ENCODE measurements around the gene PYCARD.
"Not testable (repeated sequence)": the region's sequence is repeated elsewhere in the genome, so short reads cannot be mapped to it uniquely, and the experiment has no call there.

Gene PYCARD

DNA sequence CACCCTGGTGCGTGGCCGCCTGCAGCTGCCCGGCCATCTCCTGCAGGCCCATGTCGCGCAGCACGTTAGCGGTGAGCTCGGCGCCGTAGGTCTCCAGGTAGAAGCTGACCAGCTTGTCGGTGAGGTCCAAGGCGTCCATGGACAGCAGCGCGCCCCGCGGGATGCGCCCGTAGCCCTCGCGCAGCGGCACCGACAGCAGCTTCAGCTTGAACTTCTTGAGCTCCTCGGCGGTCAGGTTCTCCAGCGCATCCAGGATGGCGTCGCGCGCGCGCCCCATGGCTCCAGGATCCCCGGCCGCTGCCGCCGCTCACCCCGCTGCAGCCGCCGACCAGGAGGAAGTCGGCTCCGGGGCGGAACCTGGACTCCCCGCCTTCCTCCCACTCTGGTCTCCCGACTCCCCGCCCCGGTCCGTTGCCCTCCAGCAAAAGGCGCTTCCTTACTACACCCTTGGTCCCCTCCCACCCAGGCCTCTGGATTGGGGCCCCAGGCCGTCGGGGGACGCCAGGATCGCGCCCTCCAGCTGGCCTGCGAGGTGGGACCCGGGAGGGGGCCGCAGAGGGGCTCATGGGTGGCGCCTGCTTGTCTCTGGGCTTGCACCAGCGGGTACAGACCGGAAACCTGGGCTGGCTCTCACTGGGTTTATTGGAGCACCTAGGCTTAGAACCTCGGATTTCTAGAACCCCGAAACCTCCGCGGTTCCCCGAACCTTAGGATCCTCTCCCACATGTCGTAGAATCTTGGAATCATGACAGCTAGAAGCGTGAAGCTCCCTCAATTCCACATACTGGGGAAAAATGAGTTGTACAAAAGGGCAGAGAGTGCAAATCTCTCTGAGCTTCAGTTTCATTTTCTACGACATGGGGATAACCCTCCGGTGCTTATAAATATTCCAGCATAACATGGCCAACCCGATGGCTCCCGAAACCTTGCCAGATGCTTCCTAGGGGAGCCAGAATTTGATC, at the start of gene PYCARD:
Gene PYCARD (minus strand): TSS at position 347 of the 962 bp plus-strand sequence. CDS start 70 bp downstream, at position 277.
- no peak for DNase-seq (ENCODE audit: extremely low read depth in 1 of 2, low read depth in 1 of 2)

GRCh38 chr16:31251435-31251834, 48.9 kb upstream of the PYCARD start:
- DNase-seq (ENCODE audit: extremely low read depth in 1 of 2, low read depth in 1 of 2) = no peak

DNA sequence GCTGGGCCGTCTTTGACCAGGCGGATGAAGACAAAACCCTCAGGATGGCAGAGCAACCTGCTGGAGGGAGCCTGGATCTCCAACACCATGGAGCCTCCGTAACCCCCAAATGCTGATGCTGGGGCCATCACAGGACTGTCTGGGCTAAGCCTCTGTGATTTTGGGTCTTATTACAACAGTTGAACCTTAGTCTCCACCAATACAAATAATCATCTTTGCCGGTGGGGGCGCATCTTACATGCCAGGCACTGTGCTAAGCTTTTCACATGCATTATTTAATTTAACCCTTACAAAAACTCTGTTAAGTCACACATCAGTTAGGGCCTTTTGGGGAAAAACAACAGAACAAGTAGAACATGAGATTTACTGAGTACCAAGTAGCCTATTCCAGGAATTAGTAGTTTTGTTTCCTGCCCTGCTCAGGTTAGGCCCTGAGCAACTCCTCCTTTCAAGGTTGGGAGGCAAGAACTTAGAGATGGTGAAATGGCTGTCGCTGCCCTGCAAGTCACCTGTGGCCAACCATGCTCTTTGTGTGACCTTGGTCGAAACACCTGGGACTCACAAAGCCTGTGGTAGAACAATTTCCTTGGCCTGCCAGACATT, 48.3 kb upstream of the PYCARD start:
- DNase-seq (ENCODE audit: extremely low read depth in 1 of 2, low read depth in 1 of 2) = no peak

DNA sequence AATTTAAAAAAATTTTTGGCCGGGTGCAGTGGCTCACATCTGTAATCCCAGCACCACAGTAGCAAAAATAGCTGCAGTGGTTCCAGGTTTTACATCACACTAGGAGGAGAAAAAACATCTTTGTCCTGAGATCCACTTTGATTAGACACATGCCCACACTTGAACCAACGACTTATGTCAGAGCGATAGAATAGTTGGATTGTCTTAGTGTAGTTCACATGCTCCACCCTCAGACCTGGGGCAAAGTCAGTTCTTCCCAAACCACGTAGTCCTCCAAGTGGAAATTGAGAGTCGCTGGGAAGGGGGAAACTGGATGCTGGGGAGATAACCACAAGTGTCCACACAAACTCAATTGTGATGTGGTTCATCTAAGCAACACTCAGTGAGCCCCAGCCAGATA, 45.8 kb upstream of the PYCARD start:
- no peak for DNase-seq (ENCODE audit: extremely low read depth in 1 of 2, low read depth in 1 of 2)

DNA sequence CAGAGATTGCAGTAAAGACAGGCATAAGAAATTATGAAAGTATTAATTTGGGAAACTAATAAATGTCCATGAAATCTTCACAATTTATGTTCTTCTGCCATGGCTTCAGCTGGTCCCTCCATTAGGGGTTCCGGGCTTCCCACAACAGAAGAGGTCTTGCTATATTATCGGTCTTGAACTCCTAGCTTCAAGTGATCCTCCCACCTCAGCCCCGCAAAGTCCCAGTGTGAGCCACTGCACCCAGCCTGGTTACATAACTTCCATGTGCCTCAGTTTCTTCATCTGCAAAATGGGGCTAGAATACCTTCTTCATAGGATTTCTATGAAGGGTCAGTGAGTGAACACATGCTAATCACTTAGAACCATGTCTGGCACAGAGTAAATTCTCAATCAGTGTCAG, 43.7 kb upstream of the PYCARD start:
- no peak for DNase-seq (ENCODE audit: extremely low read depth in 1 of 2, low read depth in 1 of 2)

DNA sequence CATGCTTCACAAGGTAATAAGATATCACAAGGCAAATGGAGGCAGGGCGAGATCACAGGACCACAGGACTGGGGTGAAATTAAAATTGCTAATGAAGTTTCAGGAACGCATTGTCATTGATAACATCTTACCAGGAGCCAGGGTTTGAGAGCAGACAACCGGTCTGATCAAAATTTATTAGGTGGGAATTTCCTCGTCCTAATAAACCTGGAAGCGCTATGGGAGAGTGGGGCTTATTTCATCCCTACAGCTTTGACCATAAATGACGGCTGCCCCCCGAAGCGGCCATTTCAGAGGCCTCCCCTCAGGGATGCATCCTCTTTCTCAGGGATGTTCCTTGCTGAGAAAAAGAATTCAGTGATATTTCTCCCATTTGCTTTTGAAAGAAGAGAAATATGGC, 43.0 kb upstream of the PYCARD start:
- not testable (repeated sequence) for DNase-seq (ENCODE audit: extremely low read depth in 1 of 2, low read depth in 1 of 2)

- no peak for DNase-seq (ENCODE audit: extremely low read depth in 1 of 2, low read depth in 1 of 2)
Observed at GRCh38 chr16:31243734-31244670, 41.4 kb upstream of the PYCARD start.

DNA sequence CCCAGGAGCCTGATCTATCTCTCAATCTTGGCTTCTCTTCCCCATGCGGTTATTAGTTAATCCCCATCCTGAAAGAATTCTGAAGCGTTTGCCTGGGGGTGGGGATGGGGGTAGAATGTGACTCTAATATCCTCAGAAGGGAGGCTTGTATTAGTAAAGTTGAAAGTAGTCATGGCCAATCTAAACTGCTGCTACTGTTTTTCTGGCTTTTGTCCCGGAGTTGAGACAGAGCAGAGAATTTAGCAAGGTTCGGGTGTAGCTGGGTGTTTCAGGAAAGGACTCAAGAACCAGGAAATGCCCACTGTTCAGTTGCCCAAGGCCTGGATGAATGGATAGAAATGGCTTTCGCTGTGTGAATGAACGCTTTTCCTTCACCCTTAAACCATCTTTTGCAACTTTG, 39.6 kb upstream of the PYCARD start:
- DNase-seq (ENCODE audit: extremely low read depth in 1 of 2, low read depth in 1 of 2) = no peak

DNA sequence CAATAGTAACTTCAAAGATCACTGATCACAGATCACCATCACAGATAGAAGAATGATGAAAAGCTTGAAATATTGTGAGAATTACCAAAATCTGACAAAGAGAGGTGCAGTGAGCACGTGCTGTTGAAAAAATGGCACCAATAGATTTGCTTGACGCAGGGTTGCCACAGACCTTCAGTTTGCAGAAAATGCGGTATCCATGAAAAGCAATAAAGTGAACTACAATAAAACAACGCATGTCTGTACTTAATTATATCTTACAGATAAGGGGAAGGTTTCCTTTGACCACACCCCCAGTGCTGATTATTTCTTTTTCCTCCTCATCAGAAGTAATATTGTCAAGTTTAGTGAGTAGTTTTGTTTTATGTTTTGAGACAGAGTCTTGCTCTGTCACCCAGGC, 35.5 kb upstream of the PYCARD start:
- no peak for DNase-seq (ENCODE audit: extremely low read depth in 1 of 2, low read depth in 1 of 2)

DNA sequence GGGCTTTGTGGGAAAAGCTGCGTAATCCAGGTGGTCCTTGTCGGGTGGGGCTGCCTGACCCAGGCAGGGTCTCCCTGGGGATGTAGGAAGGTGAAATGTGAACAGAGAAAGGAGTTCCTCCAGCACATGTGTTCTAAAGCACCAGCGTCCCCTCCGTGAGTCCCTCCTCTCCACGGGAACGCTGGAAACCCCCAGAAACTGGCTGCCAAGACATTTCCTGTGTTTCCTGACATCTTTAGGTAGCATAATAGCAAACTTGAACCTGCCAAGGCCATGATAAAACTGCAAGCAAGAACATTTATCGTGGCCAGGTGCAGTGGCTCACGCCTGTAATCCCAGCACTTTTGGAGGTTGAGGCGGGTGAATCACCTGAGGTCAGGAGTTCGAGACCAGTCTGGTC, 26.9 kb upstream of the PYCARD start:
- DNase-seq (ENCODE audit: extremely low read depth in 1 of 2, low read depth in 1 of 2) = no peak

DNA sequence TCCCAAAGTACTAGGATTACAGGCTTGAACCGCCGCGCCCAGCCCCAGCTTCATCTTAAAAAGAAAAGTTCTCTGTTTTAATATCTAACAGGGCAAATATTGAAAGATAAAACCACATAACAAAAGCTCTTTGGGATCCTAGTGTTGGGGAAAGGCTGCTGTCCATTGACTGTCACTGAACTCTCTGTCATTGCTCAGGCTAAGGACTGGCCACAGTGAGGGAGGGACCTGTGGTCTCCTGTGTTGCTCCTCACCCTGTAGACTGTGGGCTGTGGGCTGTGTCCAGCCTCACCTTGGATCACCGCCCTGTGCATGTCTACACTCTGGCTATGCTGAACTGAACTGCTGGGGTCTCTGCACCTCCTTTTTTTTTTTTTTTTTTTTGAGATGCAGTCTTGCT, 25.6 kb upstream of the PYCARD start:
- DNase-seq (ENCODE audit: extremely low read depth in 1 of 2, low read depth in 1 of 2) = no peak

DNA sequence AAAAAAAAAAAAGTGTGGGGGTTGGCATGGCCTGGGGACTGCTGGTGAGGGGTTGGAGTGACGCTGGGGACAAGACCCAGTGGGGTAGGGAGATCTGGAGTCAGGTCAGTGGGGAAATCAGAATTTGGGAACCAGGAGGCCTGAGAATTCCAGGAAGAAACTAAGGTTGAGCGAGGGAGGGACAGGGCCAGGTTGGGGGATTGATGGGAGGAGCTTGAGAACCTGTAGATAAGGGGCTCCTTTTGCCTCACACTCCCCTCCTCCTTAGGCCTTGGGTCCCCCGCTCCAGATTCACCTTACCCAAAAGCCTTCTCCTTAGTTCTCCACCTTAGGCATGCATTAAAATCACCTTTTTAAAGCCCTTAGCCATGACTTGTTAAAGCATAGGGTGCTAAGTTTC, 22.6 kb upstream of the PYCARD start:
- DNase-seq (ENCODE audit: extremely low read depth in 1 of 2, low read depth in 1 of 2) = no peak

DNA sequence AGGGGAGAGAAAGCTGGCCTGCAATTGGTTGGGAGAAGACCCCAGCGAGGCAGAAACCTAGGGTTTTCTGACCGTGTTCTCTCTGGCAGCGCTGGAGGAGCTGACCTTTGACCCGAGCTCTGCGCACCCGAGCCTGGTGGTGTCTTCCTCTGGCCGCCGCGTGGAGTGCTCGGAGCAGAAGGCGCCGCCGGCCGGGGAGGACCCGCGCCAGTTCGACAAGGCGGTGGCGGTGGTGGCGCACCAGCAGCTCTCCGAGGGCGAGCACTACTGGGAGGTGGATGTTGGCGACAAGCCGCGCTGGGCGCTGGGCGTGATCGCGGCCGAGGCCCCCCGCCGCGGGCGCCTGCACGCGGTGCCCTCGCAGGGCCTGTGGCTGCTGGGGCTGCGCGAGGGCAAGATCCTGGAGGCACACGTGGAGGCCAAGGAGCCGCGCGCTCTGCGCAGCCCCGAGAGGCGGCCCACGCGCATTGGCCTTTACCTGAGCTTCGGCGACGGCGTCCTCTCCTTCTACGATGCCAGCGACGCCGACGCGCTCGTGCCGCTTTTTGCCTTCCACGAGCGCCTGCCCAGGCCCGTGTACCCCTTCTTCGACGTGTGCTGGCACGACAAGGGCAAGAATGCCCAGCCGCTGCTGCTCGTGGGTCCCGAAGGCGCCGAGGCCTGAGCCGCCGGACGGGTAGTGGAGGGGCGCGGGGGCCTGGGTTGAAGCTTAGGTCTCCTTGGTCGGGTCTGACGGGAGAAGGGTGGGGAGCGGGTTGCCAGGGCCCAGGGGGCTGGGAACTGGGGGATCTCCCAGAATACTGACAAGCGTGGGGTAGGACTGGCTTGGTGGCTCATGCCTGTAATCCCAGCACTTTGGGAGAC, 21.8 kb upstream of the PYCARD start:
- DNase-seq (ENCODE audit: extremely low read depth in 1 of 2, low read depth in 1 of 2) = no peak

GRCh38 chr16:31223044-31223443, 20.5 kb upstream of the PYCARD start:
- no peak for DNase-seq (ENCODE audit: extremely low read depth in 1 of 2, low read depth in 1 of 2)

DNA sequence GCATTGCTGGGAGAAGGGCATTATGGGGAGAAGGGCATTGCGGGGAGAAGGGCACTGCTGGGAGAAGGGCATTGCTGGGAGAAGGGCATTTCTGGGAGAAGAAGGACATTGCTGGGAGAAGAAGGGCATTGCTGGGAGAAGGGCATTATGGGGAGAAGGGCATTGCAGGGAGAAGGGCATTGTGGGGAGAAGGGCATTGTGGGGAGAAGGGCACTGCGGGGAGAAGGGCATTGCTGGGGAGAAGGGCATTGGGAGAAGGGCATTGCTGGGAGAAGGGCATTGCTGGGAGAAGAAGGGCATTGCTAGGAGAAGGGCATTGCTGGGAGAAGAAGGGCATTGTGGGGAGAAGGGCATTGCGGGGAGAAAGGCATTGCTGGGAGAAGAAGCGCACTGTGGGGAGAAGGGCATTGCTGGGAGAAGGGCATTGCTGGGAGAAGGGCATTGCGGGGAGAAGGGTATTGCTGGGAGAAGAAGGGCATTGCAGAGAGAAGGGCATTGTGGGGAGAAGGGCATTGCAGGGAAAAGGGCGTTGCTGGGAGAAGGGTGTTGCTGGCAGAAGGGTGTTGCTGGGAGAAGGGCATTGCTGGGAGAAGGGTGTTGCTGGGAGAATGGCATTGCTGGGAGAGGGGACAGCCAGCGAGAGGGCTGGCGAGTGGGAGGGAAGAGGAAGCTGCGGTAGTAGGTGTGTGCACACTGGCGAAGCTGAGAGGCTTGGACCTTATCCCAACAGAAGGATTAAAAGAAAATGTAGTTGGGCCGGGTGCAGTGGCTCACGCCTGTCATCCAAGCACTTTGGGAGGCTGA, 19.0 kb upstream of the PYCARD start:
- no peak for DNase-seq (ENCODE audit: extremely low read depth in 1 of 2, low read depth in 1 of 2)

DNA sequence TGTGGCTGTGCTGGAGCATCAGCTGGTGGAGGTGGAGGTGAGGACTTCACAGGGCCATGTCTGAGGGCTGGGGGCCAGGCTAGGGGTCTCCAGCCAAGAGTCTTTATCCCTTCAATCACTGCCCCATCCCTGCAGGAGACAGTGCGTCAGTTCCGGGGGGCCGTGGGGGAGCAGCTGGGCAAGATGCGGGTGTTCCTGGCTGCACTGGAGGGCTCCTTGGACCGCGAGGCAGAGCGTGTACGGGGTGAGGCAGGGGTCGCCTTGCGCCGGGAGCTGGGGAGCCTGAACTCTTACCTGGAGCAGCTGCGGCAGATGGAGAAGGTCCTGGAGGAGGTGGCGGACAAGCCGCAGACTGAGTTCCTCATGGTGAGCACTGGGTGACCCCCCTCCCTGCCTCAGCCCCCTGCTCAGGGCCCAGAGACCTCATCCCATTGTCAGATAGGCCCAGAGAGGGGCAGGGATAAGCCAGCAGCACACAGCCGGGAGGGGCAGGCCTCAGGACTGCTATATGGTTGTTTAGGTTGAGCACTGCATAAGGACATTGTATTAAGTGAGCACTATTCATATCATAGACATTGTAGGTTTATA, 16.7 kb upstream of the PYCARD start:
- no peak for DNase-seq (ENCODE audit: extremely low read depth in 1 of 2, low read depth in 1 of 2)

GRCh38 chr16:31217136-31217530, 14.6 kb upstream of the PYCARD start:
- no peak for DNase-seq (ENCODE audit: extremely low read depth in 1 of 2, low read depth in 1 of 2)

DNA sequence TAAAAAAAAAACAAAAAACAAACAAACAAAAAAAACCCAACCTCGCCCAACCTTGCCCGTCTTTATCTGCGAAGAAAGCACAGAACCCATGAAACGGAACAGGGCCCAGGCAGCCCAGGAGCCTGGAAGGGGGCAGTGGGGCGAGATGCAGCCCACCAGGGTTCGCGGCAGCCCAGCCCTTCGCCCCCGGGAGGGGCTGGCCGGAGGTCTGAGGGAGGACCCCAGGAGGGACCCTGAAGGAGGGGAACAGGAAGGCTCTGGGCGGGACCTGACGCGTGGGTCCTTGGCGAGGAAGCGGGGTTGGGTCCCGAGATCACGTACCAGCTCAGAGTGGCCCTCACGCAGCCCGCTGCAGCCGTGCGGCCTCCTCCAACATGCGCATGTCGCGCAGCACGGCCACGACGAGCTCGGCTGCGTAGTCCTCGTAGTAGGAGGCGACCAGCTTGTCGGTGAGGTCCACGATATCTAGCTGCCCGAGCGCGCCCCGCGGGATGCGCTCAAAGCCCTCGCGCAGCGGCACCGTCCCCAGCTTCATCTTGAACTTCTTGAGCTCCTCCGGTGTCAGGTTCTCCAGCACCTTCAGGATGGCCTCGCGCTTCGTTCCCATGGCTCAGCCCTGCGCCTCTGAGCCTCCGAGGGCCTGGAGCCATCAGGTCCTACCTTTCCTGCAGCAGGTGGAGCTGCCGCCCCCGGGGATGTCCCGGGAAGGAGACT, 14.0 kb upstream of the PYCARD start, which contains the start of gene PYDC1:
Gene PYDC1 (minus strand): TSS at position 714 of the 714 bp plus-strand sequence. CDS start 107 bp downstream, at position 607.
- DNase-seq (ENCODE audit: extremely low read depth in 1 of 2, low read depth in 1 of 2) = no peak
